ENCODE results near the gene OVCA2. TPM values are rescaled to one million over a fixed set of nuclear protein-coding genes. Genes with fewer than 3 reads are reported as not detected.

OVCA2 gene
- total RNA-seq, result 10 to 100 TPM; 36.6 to 51.5 (median 42.7) TPM

DNA sequence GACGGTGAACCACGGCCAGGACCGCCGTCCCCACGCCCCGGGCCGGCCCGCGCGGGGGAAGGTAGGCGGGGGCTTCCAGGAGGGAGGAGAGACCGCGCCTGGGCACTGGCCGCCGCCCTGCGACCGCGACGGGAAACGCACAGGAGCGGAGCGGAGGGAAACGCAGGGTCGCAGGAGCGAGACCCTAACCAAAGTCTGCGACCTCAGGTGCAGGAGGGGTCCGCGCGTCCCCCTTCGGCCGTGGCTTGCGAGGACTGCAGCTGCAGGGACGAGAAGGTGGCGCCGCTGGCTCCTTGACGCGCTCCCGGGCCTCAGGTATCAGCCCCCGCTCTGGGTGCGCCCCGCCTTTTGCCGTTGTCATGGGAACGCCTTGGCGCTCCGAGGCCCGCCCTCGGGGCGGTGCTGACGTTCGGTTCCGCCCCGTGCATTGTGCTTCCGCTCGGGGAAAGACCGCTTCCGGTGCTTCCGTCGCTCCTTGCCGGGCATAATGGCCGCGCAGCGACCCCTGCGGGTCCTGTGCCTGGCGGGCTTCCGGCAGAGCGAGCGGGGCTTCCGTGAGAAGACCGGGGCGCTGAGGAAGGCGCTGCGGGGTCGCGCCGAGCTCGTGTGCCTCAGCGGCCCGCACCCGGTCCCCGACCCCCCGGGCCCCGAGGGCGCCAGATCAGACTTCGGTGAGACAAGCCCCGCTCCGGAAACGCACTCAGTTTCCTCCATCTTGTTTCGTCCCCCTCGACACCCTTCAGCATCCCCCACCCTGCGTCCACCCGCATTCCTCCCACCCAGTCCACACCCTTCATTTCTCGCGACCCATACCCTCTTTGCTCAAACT, at the start of gene OVCA2:
Gene OVCA2 (plus strand): TSS at position 462 of the 829 bp plus-strand sequence. CDS start 26 bp downstream, at position 488.
- H3K36me3 ChIP-seq, result peaks cover 27% of the 10 kb centered on the region

DNA sequence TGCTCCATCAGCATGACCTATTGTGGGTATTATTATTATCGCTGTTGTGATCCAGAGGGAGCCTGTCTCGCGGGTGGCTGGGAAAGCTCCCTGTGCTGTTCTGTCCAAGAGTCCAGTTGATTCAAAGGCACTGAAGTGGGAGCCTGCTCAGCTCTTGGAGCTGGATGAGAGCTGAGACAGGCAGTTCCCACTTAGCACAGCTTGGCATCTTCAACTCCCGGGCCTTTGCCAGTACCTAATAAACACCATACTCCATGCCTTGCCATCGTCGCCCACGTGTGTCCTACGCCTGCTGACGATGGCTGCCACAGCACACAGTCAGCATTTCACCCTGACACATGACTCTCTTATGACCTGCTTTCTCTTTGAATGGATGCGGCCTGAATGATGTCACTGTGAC, 49.3 kb upstream of the OVCA2 start:
- Histone ChIP-seq H3K36me3 (no peaks in the 10 kb centered on the region), H3K4me1 (peaks cover 41% of the 10 kb centered on the region), H3K9me3 (no peaks in the 10 kb centered on the region), H3K27me3 (no peaks in the 10 kb centered on the region), H3K27ac (no peak overlapping the region), H3K4me3 (no peak overlapping the region)
- TF ChIP-seq POLR2A (IDR thresholded peaks at IDR 0.05), result no peak
- TF ChIP-seq, protein P1, sequence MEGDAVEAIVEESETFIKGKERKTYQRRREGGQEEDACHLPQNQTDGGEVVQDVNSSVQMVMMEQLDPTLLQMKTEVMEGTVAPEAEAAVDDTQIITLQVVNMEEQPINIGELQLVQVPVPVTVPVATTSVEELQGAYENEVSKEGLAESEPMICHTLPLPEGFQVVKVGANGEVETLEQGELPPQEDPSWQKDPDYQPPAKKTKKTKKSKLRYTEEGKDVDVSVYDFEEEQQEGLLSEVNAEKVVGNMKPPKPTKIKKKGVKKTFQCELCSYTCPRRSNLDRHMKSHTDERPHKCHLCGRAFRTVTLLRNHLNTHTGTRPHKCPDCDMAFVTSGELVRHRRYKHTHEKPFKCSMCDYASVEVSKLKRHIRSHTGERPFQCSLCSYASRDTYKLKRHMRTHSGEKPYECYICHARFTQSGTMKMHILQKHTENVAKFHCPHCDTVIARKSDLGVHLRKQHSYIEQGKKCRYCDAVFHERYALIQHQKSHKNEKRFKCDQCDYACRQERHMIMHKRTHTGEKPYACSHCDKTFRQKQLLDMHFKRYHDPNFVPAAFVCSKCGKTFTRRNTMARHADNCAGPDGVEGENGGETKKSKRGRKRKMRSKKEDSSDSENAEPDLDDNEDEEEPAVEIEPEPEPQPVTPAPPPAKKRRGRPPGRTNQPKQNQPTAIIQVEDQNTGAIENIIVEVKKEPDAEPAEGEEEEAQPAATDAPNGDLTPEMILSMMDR (IDR thresholded peaks at IDR 0.05), result no peak
- no peak for DNase-seq (ENCODE audit: low spot score in 2 of 2)
- WGBS, result 58% methylated on average over 10 of the region's 10 CpGs

More for the DNA sequence above, at the start of gene OVCA2:
- peak within 1 kb of the TSS; percentile 94 for H3K27ac ChIP-seq
- H3K4me3 ChIP-seq, result peak within 1 kb of the TSS; percentile 92
- WGBS, result under 1% methylated on average over 30 of the region's 93 CpGs
- DNase-seq (ENCODE audit: low spot score in 2 of 2), result peak; percentile 95 to 97
- TF ChIP-seq POLR2A (IDR thresholded peaks at IDR 0.05) (peak in 1 of 2 donors; percentile 59), POLR2AphosphoS5 (IDR thresholded peaks at IDR 0.05) (peak in 2 of 3 donors; percentile 18 to 94), EP300 (IDR thresholded peaks at IDR 0.05) (no peak)
- TF ChIP-seq, protein P1 (IDR thresholded peaks at IDR 0.05), result peak in 1 of 2 donors; percentile 43
- H3K4me1 ChIP-seq, result peaks cover 29% of the 10 kb centered on the region
- no peaks in the 10 kb centered on the region for H3K9me3 ChIP-seq
- H3K27me3 ChIP-seq, result no peaks in the 10 kb centered on the region

DNA sequence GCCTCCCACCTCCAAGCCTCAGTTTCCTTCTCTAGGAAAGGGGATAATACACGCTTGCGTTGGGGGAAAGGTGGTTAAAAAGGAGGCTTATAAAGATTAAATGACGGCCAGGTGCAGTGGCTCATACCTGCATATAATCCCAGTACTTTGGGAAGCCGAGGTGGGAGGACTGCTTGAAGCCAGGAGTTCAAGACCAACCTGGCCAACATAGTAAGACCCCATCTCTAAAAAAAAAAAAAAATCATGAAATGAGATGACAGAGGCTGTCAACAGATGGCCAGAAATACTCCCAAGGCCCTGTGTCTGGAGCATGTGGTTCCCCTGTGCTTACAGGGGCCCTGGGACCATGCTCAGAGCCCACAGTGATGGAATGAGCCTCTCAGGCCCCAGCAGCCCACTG, 47.1 kb upstream of the OVCA2 start:
- no peaks in the 10 kb centered on the region for H3K36me3 ChIP-seq
- H3K27ac ChIP-seq, result no peak overlapping the region
- peaks cover 44% of the 10 kb centered on the region for H3K4me1 ChIP-seq
- no peaks in the 10 kb centered on the region for H3K27me3 ChIP-seq
- H3K9me3 ChIP-seq, result no peaks in the 10 kb centered on the region
- WGBS, result 99% methylated on average over 4 of the region's 4 CpGs
- no peak for DNase-seq (ENCODE audit: low spot score in 2 of 2)
- no peak for TF ChIP-seq POLR2AphosphoS5 (IDR thresholded peaks at IDR 0.05)
- no peak for TF ChIP-seq EP300 (IDR thresholded peaks at IDR 0.05)
- TF ChIP-seq, protein P1 (IDR thresholded peaks at IDR 0.05), result no peak
- TF ChIP-seq POLR2A (IDR thresholded peaks at IDR 0.05), result no peak
- H3K4me3 ChIP-seq, result no peak overlapping the region

DNA sequence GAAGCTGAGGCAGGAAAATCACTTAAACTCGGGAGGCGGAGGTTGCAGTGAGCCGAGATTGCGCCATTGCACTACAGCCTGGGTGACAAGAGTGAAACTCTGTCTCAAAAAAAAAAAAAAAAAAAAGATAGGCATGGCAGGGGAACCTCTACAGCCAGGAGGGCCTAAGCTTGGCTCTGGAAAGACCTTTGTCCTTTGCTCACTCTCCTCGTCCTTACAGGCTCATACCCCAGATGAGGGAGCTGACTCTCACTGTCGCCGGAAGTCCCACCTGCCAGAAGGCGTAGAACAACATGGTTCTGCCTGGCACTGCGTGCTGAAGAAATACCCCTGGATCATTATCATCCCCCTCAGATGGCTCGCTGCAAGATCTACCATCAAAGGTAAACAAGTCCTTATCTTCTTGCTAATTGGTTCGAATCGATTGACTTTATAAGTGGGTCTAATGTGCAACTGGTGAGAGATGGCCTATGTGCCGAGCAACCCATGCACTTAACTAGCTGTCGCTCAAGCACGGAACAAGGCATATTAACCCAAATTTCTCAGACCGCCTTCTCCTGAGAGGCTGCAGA, 46.4 kb upstream of the OVCA2 start:
- Histone ChIP-seq H3K4me1 (peaks cover 49% of the 10 kb centered on the region), H3K27ac (no peak overlapping the region), H3K36me3 (no peaks in the 10 kb centered on the region), H3K9me3 (no peaks in the 10 kb centered on the region), H3K4me3 (no peak overlapping the region), H3K27me3 (no peaks in the 10 kb centered on the region)
- 91% methylated on average over 16 of the region's 16 CpGs for WGBS
- no peak for DNase-seq (ENCODE audit: low spot score in 2 of 2)
- no peak for TF ChIP-seq POLR2A (IDR thresholded peaks at IDR 0.05)
- TF ChIP-seq EP300 (IDR thresholded peaks at IDR 0.05), result no peak
- TF ChIP-seq, protein P1 (IDR thresholded peaks at IDR 0.05), result no peak
- no peak for TF ChIP-seq POLR2AphosphoS5 (IDR thresholded peaks at IDR 0.05)

Data from suprapubic skin (tissue), 4 donors.